Endothelial cell of umbilical vein (primary cell): ENCODE data around the gene PLEKHA4. TPM values are rescaled to one million over a fixed set of nuclear protein-coding genes. Genes with fewer than 3 reads are reported as not detected.

Experiments used
- BruUV-seq: library from RNA; stranded (reverse); fragments of 400-500 nt; replicated peaks from 2 replicates; lab custom pipeline; 2021; lab: Mats Ljungman, UMichigan
- CTCF ChIA-PET: fragments of 300-600, 350-600 bp; sonication (Branson Sonifier 250); formaldehyde crosslinking; loops from one replicate; lab custom pipeline; 2021; ENCODE audit warnings: antibody characterized with exemption, inconsistent platforms; lab: Charles Lee
- POLR2A ChIA-PET: fragments of 300-600, 350-600 bp; sonication (Branson Sonifier 250); formaldehyde crosslinking; loops from one replicate; lab custom pipeline; 2021; ENCODE audit warnings: antibody characterized with exemption, inconsistent platforms; lab: Charles Lee
- DNase-seq: peaks from one replicate; pipeline ENCODE4 v3.0.0-alpha.2; 2011; ENCODE audit warnings: low read depth, low spot score
- FAIRE-seq: peaks from 2 replicates; lab custom pipeline; 2011; peaks lifted over from hg19 to GRCh38; lab: Jason Lieb, UNC
- H2AFZ ChIP-seq: 2 replicates; pipeline ENCODE4 v1.6.0; 2012; ENCODE audit warnings: low read depth, low read length, control low read depth, inconsistent platforms
- H3K27ac ChIP-seq: 2 replicates; pipeline ENCODE4 v1.5.1; 2011; ENCODE audit warnings: low read depth, mild to moderate bottlenecking, control low read depth, low read length, moderate library complexity; ENCODE audit not compliant: insufficient read depth
- H3K27me3 ChIP-seq, 2 experiments: 2 replicates each; pipeline versions ENCODE4 v1.6.0 to v1.6.1; 2011; ENCODE audit warnings: low read length in 2 of 2, mixed read lengths in 1 of 2; ENCODE audit not compliant: control insufficient read depth in 2 of 2, insufficient read depth in 2 of 2
- H3K36me3 ChIP-seq, 2 experiments: 2 replicates in 1 of 2; 3 replicates in 1 of 2; pipeline ENCODE4 v1.5.1; 2011; ENCODE audit warnings: low read length in 2 of 2, mild to moderate bottlenecking in 1 of 2, moderate library complexity in 1 of 2; ENCODE audit not compliant: control insufficient read depth in 2 of 2, insufficient read depth in 2 of 2; ENCODE audit errors: extremely low read depth in 1 of 2
- H3K4me1 ChIP-seq: 3 replicates; pipeline ENCODE4 v1.5.1; 2011; ENCODE audit warnings: mild to moderate bottlenecking, low read length; ENCODE audit not compliant: control insufficient read depth, insufficient read depth; ENCODE audit errors: extremely low read depth
- H3K4me2 ChIP-seq: 2 replicates; pipeline ENCODE4 v1.6.1; 2011; ENCODE audit warnings: low read length, control low read depth, mixed read lengths; ENCODE audit not compliant: insufficient read depth
- H3K4me3 ChIP-seq, 3 experiments: fragments of 200-600 bp in 1 of 3; sonication (generic), shearing (Covaris generic) in 1 of 3; replicated peaks in 1 of 3; 2 replicates each; pipeline ENCODE4 v1.5.1; 2011 to 2016; ENCODE audit warnings: control low read depth in 3 of 3, low read length in 3 of 3, mild to moderate bottlenecking in 2 of 3, inconsistent platforms in 1 of 3, low read depth in 1 of 3, moderate library complexity in 1 of 3; ENCODE audit not compliant: insufficient read depth in 1 of 3
- H3K79me2 ChIP-seq: 2 replicates; pipeline ENCODE4 v1.6.0; 2012; ENCODE audit warnings: low read length, inconsistent platforms; ENCODE audit not compliant: control insufficient read depth, insufficient read depth
- H3K9ac ChIP-seq: replicated peaks from 2 replicates; pipeline ENCODE3; 2011; ENCODE audit warnings: low read length, control low read depth; ENCODE audit not compliant: insufficient read depth; ENCODE audit errors: extremely low read depth
- H3K9me1 ChIP-seq: replicated peaks from 3 replicates; pipeline ENCODE4 v1.6.0; 2011; ENCODE audit warnings: mild to moderate bottlenecking, low read length; ENCODE audit not compliant: control insufficient read depth, insufficient read depth; ENCODE audit errors: extremely low read depth
- H3K9me3 ChIP-seq: replicated peaks from 2 replicates; pipeline ENCODE4 v1.5.1; 2012; ENCODE audit warnings: low read length, inconsistent platforms; ENCODE audit not compliant: control insufficient read depth, insufficient read depth
- H4K20me1 ChIP-seq: replicated peaks from 2 replicates; pipeline ENCODE3; 2011; ENCODE audit warnings: mild to moderate bottlenecking, low read length; ENCODE audit not compliant: control insufficient read depth, insufficient read depth; ENCODE audit errors: extremely low read depth
- CTCF ChIP-seq, 2 donors: IDR thresholded peaks; 1 replicate in 1 of 2; 2 replicates in 1 of 2; pipeline ENCODE4 v1.5.1; 2011; ENCODE audit warnings: low read length in 2 of 2, mild to moderate bottlenecking in 2 of 2, moderate library complexity in 2 of 2, control low read depth in 1 of 2, inconsistent platforms in 1 of 2, low read depth in 1 of 2; ENCODE audit not compliant: insufficient read depth in 1 of 2; ENCODE audit errors: extremely low read depth in 1 of 2
- EZH2 ChIP-seq: IDR thresholded peaks from 2 replicates; pipeline ENCODE4 v1.6.1; 2012; ENCODE audit warnings: borderline replicate concordance, low read depth, mild to moderate bottlenecking, moderate library complexity, low read length, inconsistent platforms; ENCODE audit not compliant: severe bottlenecking
- FOS ChIP-seq: IDR thresholded peaks from 2 replicates; pipeline ENCODE4 v1.6.1; 2011; ENCODE audit warnings: mild to moderate bottlenecking, low read length, moderate library complexity, borderline replicate concordance; ENCODE audit not compliant: insufficient read depth
- GATA2 ChIP-seq: IDR thresholded peaks from 2 replicates; pipeline ENCODE4 v1.7.0; 2011; ENCODE audit warnings: low read depth, mild to moderate bottlenecking, moderate library complexity, mixed read lengths, low read length; ENCODE audit not compliant: insufficient read length, insufficient read depth
- JUN ChIP-seq: IDR thresholded peaks from 2 replicates; pipeline ENCODE4 v1.6.1; 2011; ENCODE audit warnings: borderline replicate concordance, low read depth; ENCODE audit not compliant: insufficient read length, insufficient read depth
- MAX ChIP-seq: IDR thresholded peaks from 2 replicates; pipeline ENCODE4 v1.6.1; 2011; ENCODE audit not compliant: insufficient read depth, insufficient read length
- MYC ChIP-seq: IDR thresholded peaks from one replicate; pipeline ENCODE4 v1.6.1; 2011; ENCODE audit warnings: mild to moderate bottlenecking, low read depth, low read length
- POLR2A ChIP-seq: IDR thresholded peaks from 2 replicates; pipeline ENCODE4 v1.6.1; 2012; ENCODE audit warnings: low read depth, mild to moderate bottlenecking, control low read depth, low read length
- POLR2AphosphoS5 ChIP-seq: IDR thresholded peaks from 2 replicates; pipeline ENCODE4 v1.6.1; 2012; ENCODE audit warnings: low read depth, mild to moderate bottlenecking, control low read depth, low read length, moderate library complexity; ENCODE audit not compliant: insufficient read depth
- dilution Hi-C: fragments of 300-500 bp; cut with MboI; formaldehyde crosslinking; loops from one replicate; pipeline ENCODE4 v1.15.0; 2019; ENCODE audit warnings: low sequenced_read_pairs; ENCODE audit not compliant: extremely low pct_ligation_motif_present
- intact Hi-C: fragments of 100-400 bp; cut with micrococcal nuclease; formaldehyde crosslinking; loops from one replicate; pipeline ENCODE4 v1.10.0; 2022
- polyA plus RNA-seq, 4 experiments: library from polyadenylated mRNA; depleted of rRNA in 3 of 4; stranded (reverse) in 3 of 4; unstranded in 1 of 4; fragments of >200 nt; gene quantifications; 2 replicates each; pipeline versions ENCODE4 v1.2.1 to v1.2.3, GENCODE V29; 2011 to 2012; ENCODE audit warnings: missing spikeins in 1 of 4
- total RNA-seq: library from RNA; stranded (reverse); gene quantifications from 2 replicates; pipeline ENCODE4 v1.2.3, GENCODE V29; 2021

Gene PLEKHA4
- total and polyA plus RNA-seq, 2 donors (not counting 3 experiments of a cell fraction or from before 2014, with no cell fraction given): 4.5 to 10.1 TPM

- Histone ChIP-seq H3K4me3 (no peak overlapping the region), H3K9ac (no peak overlapping the region), H4K20me1 (no peaks in the 10 kb centered on the region), H3K27me3 (no peaks in the 10 kb centered on the region), H3K9me1 (no peaks in the 10 kb centered on the region), H3K9me3 (no peaks in the 10 kb centered on the region), H3K36me3 (no peaks in the 10 kb centered on the region), H3K27ac (no peak overlapping the region), H3K4me2 (no peak overlapping the region), H2AFZ (no peak overlapping the region), H3K4me1 (no peaks in the 10 kb centered on the region), H3K79me2 (no peaks in the 10 kb centered on the region)
- dilution Hi-C loops: no loop called here
- DNase-seq (no peak), FAIRE-seq (no peak)
- intact Hi-C loops: no loop called here
- TF ChIP-seq FOS: no peak
- no peak for TF ChIP-seq MAX
- no peak for TF ChIP-seq CTCF (IDR thresholded peaks at IDR 0.05; ENCODE audit: extremely low read depth in 1 of 2, insufficient read depth in 1 of 2, low read depth in 1 of 2, low read length in 2 of 2)
- TF ChIP-seq EZH2: no peak
- no peak for TF ChIP-seq MYC
- no peak for TF ChIP-seq POLR2A
- no peak for TF ChIP-seq GATA2
- TF ChIP-seq POLR2AphosphoS5: no peak
- no peak for TF ChIP-seq JUN
- CTCF ChIA-PET: no interaction called here
- no TSS peak for BruUV-seq
- POLR2A ChIA-PET: no interaction called here
Measured at GRCh38 chr19:48859711-48860572, 8.5 kb downstream of the PLEKHA4 start.
